GM19023 (cell line): Measurements from ENCODE around the gene CA9.
A peak's percentile ranks its signal among the peaks of the same experiment; 100 is the strongest.
"Not testable (repeated sequence)": the region's sequence is repeated elsewhere in the genome, so short reads cannot be mapped to it uniquely, and the experiment has no call there.

Experiments
- ATAC-seq: cut with Tn5 transposase; IDR thresholded peaks from one replicate; pipeline ENCODE4 v1.9.1; 2021; ENCODE audit warnings: mild to moderate bottlenecking, moderate library complexity; ENCODE audit not compliant: unreplicated experiment

Gene CA9

GRCh38 chr9:35673132-35674024 is at the start of gene CA9:
Gene CA9 (plus strand): TSS chr9:35673928. CDS start chr9:35673960, 32 bp downstream.
- ATAC-seq = no peak

GRCh38 chr9:35627575-35627974 is 46.2 kb upstream of the CA9 start:
- no peak for ATAC-seq

- ATAC-seq = no peak
Observed at GRCh38 chr9:35628389-35628991, 45.2 kb upstream of the CA9 start.

- no peak for ATAC-seq
Observed at GRCh38 chr9:35629597-35629996, 44.1 kb upstream of the CA9 start.

- ATAC-seq = no peak
Observed at GRCh38 chr9:35635730-35636129, 38.0 kb upstream of the CA9 start.

GRCh38 chr9:35636135-35636876 is 37.4 kb upstream of the CA9 start:
- no peak for ATAC-seq

GRCh38 chr9:35636877-35637246 is 36.9 kb upstream of the CA9 start:
- not testable (repeated sequence) for ATAC-seq

- not testable (repeated sequence) for ATAC-seq
Observed at GRCh38 chr9:35637427-35637955, 36.2 kb upstream of the CA9 start.

GRCh38 chr9:35638751-35639150 is 35.0 kb upstream of the CA9 start:
- ATAC-seq = not testable (repeated sequence)

GRCh38 chr9:35639225-35639624 is 34.5 kb upstream of the CA9 start:
- ATAC-seq = not testable (repeated sequence)

GRCh38 chr9:35639631-35640030 is 34.1 kb upstream of the CA9 start:
- ATAC-seq = no peak

GRCh38 chr9:35640431-35640830 is 33.3 kb upstream of the CA9 start:
- not testable (repeated sequence) for ATAC-seq

GRCh38 chr9:35641478-35641877 is 32.2 kb upstream of the CA9 start:
- not testable (repeated sequence) for ATAC-seq

GRCh38 chr9:35643046-35643445 is 30.7 kb upstream of the CA9 start:
- no peak for ATAC-seq

GRCh38 chr9:35645736-35646135 is 28.0 kb upstream of the CA9 start:
- not testable (repeated sequence) for ATAC-seq

- ATAC-seq = no peak
Observed at GRCh38 chr9:35646153-35646532, 27.6 kb upstream of the CA9 start.

- peak; percentile 77 for ATAC-seq
Observed at GRCh38 chr9:35646533-35647265, 27.0 kb upstream of the CA9 start.

- ATAC-seq = no peak
Observed at GRCh38 chr9:35649431-35650340, 24.0 kb upstream of the CA9 start.

- no peak for ATAC-seq
Observed at GRCh38 chr9:35650341-35651158, 23.2 kb upstream of the CA9 start, which contains the start of gene SIT1. Gene SIT1 (minus strand): TSS chr9:35650931. CDS start chr9:35650853, 78 bp downstream.
